Endodermal cell (in vitro differentiated cells): ENCODE measurements around the gene PROSER3. TPM values are rescaled to one million over a fixed set of nuclear protein-coding genes. Genes with fewer than 3 reads are reported as not detected.
A peak's percentile ranks its signal among the peaks of the same experiment; 100 is the strongest.

ENCODE experiments used
- DNase-seq: peaks from one replicate; pipeline ENCODE4 v3.0.0-alpha.2; 2017
- H3K27ac ChIP-seq: 2 replicates; pipeline ENCODE4 v1.5.1; 2013; ENCODE audit warnings: mild to moderate bottlenecking, low read depth, low read length, moderate library complexity
- H3K27me3 ChIP-seq: 2 replicates; pipeline ENCODE4 v1.6.1; 2013; ENCODE audit warnings: mild to moderate bottlenecking, low read length, moderate library complexity; ENCODE audit not compliant: insufficient read depth, control insufficient read depth, poor library complexity, severe bottlenecking
- H3K36me3 ChIP-seq: 2 replicates; pipeline ENCODE4 v1.7.0; 2013; ENCODE audit warnings: mild to moderate bottlenecking, low read length, moderate library complexity; ENCODE audit not compliant: control insufficient read depth, insufficient read depth
- H3K4me1 ChIP-seq: one replicate; pipeline ENCODE4 v1.7.0; 2013; ENCODE audit warnings: low read length; ENCODE audit not compliant: control insufficient read depth, insufficient read depth
- H3K4me3 ChIP-seq: 2 replicates; pipeline ENCODE4 v1.5.1; 2013; ENCODE audit warnings: mild to moderate bottlenecking, low read length, moderate library complexity
- H3K9ac ChIP-seq: 2 replicates; pipeline ENCODE4 v1.6.1; 2013; ENCODE audit warnings: mild to moderate bottlenecking, low read length, moderate library complexity; ENCODE audit not compliant: poor library complexity, severe bottlenecking; ENCODE audit errors: extremely low read depth
- H3K9me3 ChIP-seq: 2 replicates; pipeline ENCODE4 v1.6.1; 2013; ENCODE audit warnings: mild to moderate bottlenecking, low read length, moderate library complexity; ENCODE audit not compliant: control insufficient read depth
- H3K27ac Mint-ChIP-seq: 2 replicates; pipeline ENCODE4 v1.8.0; 2020; ENCODE audit warnings: mixed read lengths
- H3K27me3 Mint-ChIP-seq: 2 replicates; pipeline ENCODE4 v1.8.0; 2021; ENCODE audit warnings: mild to moderate bottlenecking, mixed read lengths; ENCODE audit not compliant: insufficient read depth
- H3K36me3 Mint-ChIP-seq: 2 replicates; pipeline ENCODE4 v1.8.0; 2020; ENCODE audit warnings: low read depth, mixed read lengths
- H3K4me1 Mint-ChIP-seq: 2 replicates; pipeline ENCODE4 v1.8.0; 2020; ENCODE audit warnings: mixed read lengths
- H3K4me3 Mint-ChIP-seq: 2 replicates; pipeline ENCODE4 v1.8.0; 2020; ENCODE audit warnings: mild to moderate bottlenecking, moderate library complexity, mixed read lengths
- H3K9me3 Mint-ChIP-seq: 2 replicates; pipeline ENCODE4 v1.8.0; 2020; ENCODE audit warnings: mild to moderate bottlenecking, mixed read lengths
- CTCF ChIP-seq: fragments of 200-600 bp; sonication (generic); conservative IDR thresholded peaks from 2 replicates; pipeline ENCODE4 v1.5.0; 2021; ENCODE audit warnings: antibody characterized with exemption, mild to moderate bottlenecking
- WGBS, 2 experiments: methylation state at CpG; one replicate each; pipeline versions ENCODE4 v1.1.5 to v1.1.7; 2013; ENCODE audit warnings: missing lambda C conversion rate in 2 of 2, mixed read lengths in 1 of 2; ENCODE audit not compliant: insufficient coverage in 1 of 2, insufficient read length in 1 of 2; 5-methylcytosine and 5-hydroxymethylcytosine counted together
- total RNA-seq, 2 donors: library from RNA; stranded (reverse); fragmentation: NEBNext Ultra II Directional in 1 of 2; extraction: Animal tissue kit (Norgen Biotek cat#: 25700) in 1 of 2; gene quantifications; 2 replicates in 1 of 2; 3 replicates in 1 of 2; pipeline ENCODE4 v1.2.1, GENCODE V29; 2021

The PROSER3 gene
- total RNA-seq, 2 donors from 2014 or later = 37.8 to 45.4 TPM

- H3K4me1 Mint-ChIP-seq = peaks cover 7% of the 10 kb centered on the region
- no peak overlapping the region for H3K4me3 ChIP-seq
- peaks cover 3% of the 10 kb centered on the region for H3K27me3 Mint-ChIP-seq
- no peaks in the 10 kb centered on the region for H3K9me3 Mint-ChIP-seq
- H3K4me1 ChIP-seq = no peaks in the 10 kb centered on the region
- H3K27ac Mint-ChIP-seq = no peak overlapping the region
- no peak for TF ChIP-seq CTCF
- no peaks in the 10 kb centered on the region for H3K27me3 ChIP-seq
- no peak for DNase-seq
- H3K9ac ChIP-seq = no peak overlapping the region
- H3K27ac ChIP-seq = no peak overlapping the region
- H3K9me3 ChIP-seq = no peaks in the 10 kb centered on the region
- H3K4me3 Mint-ChIP-seq = no peak overlapping the region
- 94 to 100% methylated on average over 3 to 15 of the region's 15 CpGs for WGBS, 2 experiments
- no peaks in the 10 kb centered on the region for H3K36me3 Mint-ChIP-seq
- H3K36me3 ChIP-seq = no peaks in the 10 kb centered on the region
Observed at GRCh38 chr19:35787227-35787799, 29.3 kb downstream of the PROSER3 start.

- H3K27me3 ChIP-seq = no peaks in the 10 kb centered on the region
- H3K4me3 Mint-ChIP-seq = no peak overlapping the region
- no peak overlapping the region for H3K27ac ChIP-seq
- no peak for TF ChIP-seq CTCF
- H3K4me3 ChIP-seq = no peak overlapping the region
- H3K4me1 Mint-ChIP-seq = peaks cover 5% of the 10 kb centered on the region
- H3K36me3 ChIP-seq = no peaks in the 10 kb centered on the region
- H3K9ac ChIP-seq = no peak overlapping the region
- H3K36me3 Mint-ChIP-seq = no peaks in the 10 kb centered on the region
- peaks cover 3% of the 10 kb centered on the region for H3K27me3 Mint-ChIP-seq
- no peak overlapping the region for H3K27ac Mint-ChIP-seq
- no peaks in the 10 kb centered on the region for H3K9me3 ChIP-seq
- whole genome bisulfite sequencing, 2 experiments = 82 to 92% methylated on average over 3 to 12 of the region's 12 CpGs
- no peaks in the 10 kb centered on the region for H3K4me1 ChIP-seq
- H3K9me3 Mint-ChIP-seq = no peaks in the 10 kb centered on the region
- no peak for DNase-seq
Observed at GRCh38 chr19:35788205-35788960, 30.4 kb downstream of the PROSER3 start.

- Histone ChIP-seq H3K4me1 (no peaks in the 10 kb centered on the region), H3K9ac (no peak overlapping the region), H3K27ac (peak overlapping the region; percentile 32), H3K9me3 (no peaks in the 10 kb centered on the region), H3K36me3 (no peaks in the 10 kb centered on the region), H3K4me3 (no peak overlapping the region), H3K27me3 (no peaks in the 10 kb centered on the region)
- H3K27me3 Mint-ChIP-seq = no peaks in the 10 kb centered on the region
- no peaks in the 10 kb centered on the region for H3K9me3 Mint-ChIP-seq
- H3K27ac Mint-ChIP-seq = no peak overlapping the region
- no peak overlapping the region for H3K4me3 Mint-ChIP-seq
- whole genome bisulfite sequencing, 2 experiments = 76 to 87% methylated on average over 4 to 11 of the region's 11 CpGs
- H3K4me1 Mint-ChIP-seq = peaks cover 3% of the 10 kb centered on the region
- no peaks in the 10 kb centered on the region for H3K36me3 Mint-ChIP-seq
- peak; percentile 24 for DNase-seq
- no peak for TF ChIP-seq CTCF
Observed at GRCh38 chr19:35789195-35789977, 31.4 kb downstream of the PROSER3 start.
